Astrocyte of the cerebellum (primary cell): ENCODE data around the gene FXN.
"Not testable (repeated sequence)": the region's sequence is repeated elsewhere in the genome, so short reads cannot be mapped to it uniquely, and the experiment has no call there.

ENCODE experiments used
- DNase-seq: peaks from one replicate; pipeline ENCODE4 v3.0.0-alpha.2; 2011; ENCODE audit warnings: low read depth
- H3K4me3 ChIP-seq: 2 replicates; pipeline ENCODE4 v1.5.1; 2011; ENCODE audit warnings: mild to moderate bottlenecking, low read depth, low read length, moderate library complexity
- in situ Hi-C: cut with HindIII; loops from 2 replicates; pipeline ENCODE4 v1.10.0; 2017; ENCODE audit warnings: low sequenced_read_pairs
- TF ChIP-seq, protein P1 (sequence below): IDR thresholded peaks from 2 replicates; pipeline ENCODE4 v1.5.1; 2012; ENCODE audit warnings: low read length, low read depth, moderate library complexity, mild to moderate bottlenecking; ENCODE audit errors: missing control alignments

FXN gene

GRCh38 chr9:69035438-69036308, at the start of gene FXN:
Gene FXN (plus strand): TSS chr9:69035752. CDS start chr9:69035783, 31 bp downstream.
- TF ChIP-seq, protein P1, sequence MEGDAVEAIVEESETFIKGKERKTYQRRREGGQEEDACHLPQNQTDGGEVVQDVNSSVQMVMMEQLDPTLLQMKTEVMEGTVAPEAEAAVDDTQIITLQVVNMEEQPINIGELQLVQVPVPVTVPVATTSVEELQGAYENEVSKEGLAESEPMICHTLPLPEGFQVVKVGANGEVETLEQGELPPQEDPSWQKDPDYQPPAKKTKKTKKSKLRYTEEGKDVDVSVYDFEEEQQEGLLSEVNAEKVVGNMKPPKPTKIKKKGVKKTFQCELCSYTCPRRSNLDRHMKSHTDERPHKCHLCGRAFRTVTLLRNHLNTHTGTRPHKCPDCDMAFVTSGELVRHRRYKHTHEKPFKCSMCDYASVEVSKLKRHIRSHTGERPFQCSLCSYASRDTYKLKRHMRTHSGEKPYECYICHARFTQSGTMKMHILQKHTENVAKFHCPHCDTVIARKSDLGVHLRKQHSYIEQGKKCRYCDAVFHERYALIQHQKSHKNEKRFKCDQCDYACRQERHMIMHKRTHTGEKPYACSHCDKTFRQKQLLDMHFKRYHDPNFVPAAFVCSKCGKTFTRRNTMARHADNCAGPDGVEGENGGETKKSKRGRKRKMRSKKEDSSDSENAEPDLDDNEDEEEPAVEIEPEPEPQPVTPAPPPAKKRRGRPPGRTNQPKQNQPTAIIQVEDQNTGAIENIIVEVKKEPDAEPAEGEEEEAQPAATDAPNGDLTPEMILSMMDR = peak; percentile 98
- in situ Hi-C loops = no loop called here
- peak within 1 kb of the TSS; percentile 65 for H3K4me3 ChIP-seq

GRCh38 chr9:68986949-68987348, 48.6 kb upstream of the FXN start:
- not testable (repeated sequence) for H3K4me3 ChIP-seq, DNase-seq
- in situ Hi-C loops = loop anchor here (25.0 kb wide), 1 partner anchor 400 kb away; no protein-coding TSS in a partner anchor

More at GRCh38 chr9:69035438-69036308, at the start of gene FXN:
- no peak for DNase-seq

DNA sequence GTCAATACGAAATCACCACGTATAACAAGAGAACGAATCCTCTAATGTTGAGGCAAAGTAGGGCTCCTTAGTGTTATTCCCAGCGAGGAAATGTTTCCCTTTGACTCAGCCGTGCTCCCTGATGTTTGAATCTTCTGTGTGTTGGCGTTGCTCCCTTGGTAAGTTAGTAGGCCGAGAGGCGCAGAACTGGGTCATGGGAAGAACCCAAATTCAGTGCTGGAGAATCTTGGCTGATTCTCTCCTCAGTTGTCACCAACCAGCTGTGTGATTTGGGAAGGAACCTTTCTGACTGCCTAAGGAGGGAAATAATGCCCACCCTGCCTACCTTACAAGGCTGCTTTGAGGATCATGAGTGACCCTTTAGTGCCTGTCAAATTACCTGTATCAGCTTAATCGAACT, 44.1 kb upstream of the FXN start:
- TF ChIP-seq, protein P1 = no peak
- H3K4me3 ChIP-seq = no peak overlapping the region

GRCh38 chr9:68995776-68996175, 39.8 kb upstream of the FXN start:
- TF ChIP-seq, protein P1 = no peak
- in situ Hi-C loops = loop anchor here (25.0 kb wide), 1 partner anchor 408 kb away; no protein-coding TSS in a partner anchor
- H3K4me3 ChIP-seq = no peak overlapping the region
- no peak for DNase-seq

More for the DNA sequence above, 44.1 kb upstream of the FXN start:
- in situ Hi-C loops = loop anchor here (25.0 kb wide), 1 partner anchor 404 kb away; no protein-coding TSS in a partner anchor
- DNase-seq = no peak

DNA sequence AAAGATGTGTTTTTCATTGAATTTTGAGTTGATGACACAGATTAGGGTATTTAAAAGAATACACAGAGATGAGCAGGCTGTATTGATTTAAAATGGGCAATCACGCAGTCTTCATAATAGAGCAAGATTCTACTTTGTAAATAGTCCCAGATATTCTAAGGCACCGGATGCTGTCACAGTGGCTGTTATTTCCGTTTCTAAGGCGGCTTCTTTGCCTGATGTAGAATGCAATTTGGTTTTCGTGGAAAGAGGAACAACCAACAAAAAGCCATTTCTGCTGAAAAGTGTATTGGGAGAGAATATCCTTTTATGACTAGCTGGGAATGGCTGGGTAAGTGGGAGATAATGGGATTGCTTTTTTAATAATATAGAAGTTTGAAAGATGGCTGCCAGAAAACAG, 39.1 kb upstream of the FXN start:
- in situ Hi-C loops = loop anchor here (25.0 kb wide), 1 partner anchor 409 kb away; no protein-coding TSS in a partner anchor
- no peak for DNase-seq
- TF ChIP-seq, protein P1 = no peak
- H3K4me3 ChIP-seq = no peak overlapping the region

- TF ChIP-seq, protein P1 = no peak
- no peak overlapping the region for H3K4me3 ChIP-seq
- DNase-seq = no peak
- in situ Hi-C loops = loop anchor here (25.0 kb wide), 1 partner anchor 410 kb away; no protein-coding TSS in a partner anchor
These were observed 37.9 kb upstream of the FXN start for GRCh38 chr9:68997666-68998065.

DNA sequence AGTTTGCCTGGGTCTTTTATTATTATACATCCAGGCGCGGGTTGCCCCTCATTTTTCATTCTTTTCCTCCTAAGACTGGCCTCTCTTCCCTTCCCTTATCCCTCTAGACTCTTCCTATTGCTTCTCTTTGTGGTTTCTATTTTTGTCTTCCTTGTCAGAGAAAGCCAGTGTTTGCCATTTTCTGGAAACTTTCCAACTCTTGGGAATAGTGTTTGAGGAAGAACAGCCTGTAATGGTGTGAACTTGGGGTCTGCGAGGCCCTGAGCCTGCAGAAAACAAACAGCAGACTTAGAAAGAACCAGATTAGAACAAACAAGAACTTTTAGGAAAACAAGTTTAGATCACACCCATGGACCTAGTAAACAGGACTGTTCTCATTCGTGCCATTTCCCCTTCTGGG, 37.2 kb upstream of the FXN start:
- H3K4me3 ChIP-seq = no peak overlapping the region
- no peak for DNase-seq
- TF ChIP-seq, protein P1 = no peak
- in situ Hi-C loops = loop anchor here (25.0 kb wide), 1 partner anchor 411 kb away; no protein-coding TSS in a partner anchor
